ENCODE results near the gene ITGAE.
"Not testable (repeated sequence)": the region's sequence is repeated elsewhere in the genome, so short reads cannot be mapped to it uniquely, and the experiment has no call there.

Gene ITGAE

DNA sequence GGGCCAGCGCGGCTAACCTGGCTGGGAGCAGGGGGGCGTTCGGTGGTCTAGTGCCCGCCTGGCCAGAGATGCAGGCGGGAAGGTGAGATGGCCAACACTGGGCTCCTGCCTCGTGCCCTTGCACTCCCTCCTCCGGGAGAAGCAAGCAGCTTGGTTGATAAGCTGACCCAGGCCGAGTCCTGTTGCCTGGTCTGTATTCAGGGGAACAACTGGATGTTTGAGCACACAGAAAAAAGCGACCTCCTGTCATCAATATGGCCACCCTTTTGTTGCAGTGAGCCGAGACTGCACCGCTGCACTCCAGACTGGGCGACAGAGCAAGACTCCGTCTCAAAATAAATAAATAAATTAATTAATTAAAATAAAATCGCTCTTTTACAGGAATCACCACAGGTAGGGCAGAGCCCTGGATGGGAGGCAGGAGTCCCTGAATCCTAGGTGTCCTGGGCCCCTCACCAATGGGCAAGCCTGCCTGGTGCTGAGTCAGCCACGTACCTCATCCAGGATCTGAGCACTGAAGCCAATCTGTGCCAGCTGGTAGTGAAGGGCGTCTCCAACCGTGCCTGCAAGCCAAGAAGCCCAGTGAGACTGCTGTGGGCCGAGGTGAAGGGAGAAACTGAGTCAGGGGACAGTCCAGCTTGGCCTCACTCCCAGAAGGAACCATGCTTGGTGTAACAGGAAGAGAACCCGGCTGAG lies 45.5 kb downstream of the ITGAE start:
- no peak for DNase-seq

DNA sequence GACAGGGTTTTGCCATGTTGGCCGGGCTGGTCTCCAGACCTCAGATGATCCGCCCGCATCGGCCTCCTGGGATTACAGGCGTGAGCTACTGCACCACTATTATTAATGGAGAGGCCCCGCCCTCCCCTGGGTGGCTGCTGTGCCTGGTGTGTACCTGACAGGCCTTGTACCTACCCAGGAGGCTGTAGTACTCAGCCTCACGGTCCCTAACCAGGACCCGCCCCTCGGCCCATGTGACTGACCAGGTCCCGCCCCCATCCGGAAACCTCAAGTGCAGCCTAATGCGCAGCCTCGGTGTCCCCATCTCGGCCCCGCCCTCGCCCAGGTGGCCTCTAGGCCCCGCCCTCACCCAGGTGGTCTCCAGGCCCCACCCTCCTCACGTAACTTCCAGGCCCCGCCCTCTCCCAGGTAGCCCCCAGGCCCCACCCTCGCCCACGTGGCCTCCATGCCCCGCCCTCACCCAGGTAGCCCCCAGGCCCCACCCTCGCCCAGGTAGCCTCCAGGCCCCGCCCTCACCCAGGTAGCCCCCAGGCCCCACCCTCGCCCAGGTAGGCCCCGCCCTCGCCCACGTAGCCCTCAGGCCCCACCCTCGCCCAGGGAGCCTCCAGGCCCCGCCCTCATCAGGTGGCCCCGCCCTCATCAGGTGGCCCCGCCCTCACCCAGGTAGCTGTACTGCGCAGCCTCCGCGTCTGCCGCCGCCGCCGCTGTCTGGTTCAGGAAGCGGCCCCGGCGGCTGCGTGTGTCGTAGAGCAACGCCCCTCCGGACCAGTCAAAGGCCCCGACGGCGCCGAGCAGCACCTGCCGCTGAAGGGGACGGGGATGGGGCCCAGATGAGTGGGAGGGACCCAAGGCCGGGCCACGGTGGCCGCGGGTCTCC lies 46.3 kb downstream of the ITGAE start:
- DNase-seq: peak; percentile 69

DNA sequence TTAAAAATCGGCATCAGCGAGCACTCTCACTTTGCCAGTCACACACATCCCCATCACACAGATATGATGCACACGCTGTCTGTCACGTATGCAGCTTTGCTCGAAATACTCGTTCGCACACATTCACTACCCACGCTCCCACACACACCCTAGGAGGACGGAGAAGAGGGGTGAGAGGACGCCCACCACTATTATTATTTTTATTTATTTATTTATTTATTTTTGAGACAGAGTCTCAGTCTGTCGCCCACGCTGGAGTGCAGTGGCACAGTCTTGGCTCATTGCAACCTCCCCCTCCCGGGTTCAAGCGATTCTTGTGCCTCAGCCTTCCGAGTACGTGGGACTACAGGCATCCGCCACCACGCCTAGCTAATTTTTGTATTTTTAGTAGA lies 46.9 kb downstream of the ITGAE start:
- no peak for DNase-seq

DNA sequence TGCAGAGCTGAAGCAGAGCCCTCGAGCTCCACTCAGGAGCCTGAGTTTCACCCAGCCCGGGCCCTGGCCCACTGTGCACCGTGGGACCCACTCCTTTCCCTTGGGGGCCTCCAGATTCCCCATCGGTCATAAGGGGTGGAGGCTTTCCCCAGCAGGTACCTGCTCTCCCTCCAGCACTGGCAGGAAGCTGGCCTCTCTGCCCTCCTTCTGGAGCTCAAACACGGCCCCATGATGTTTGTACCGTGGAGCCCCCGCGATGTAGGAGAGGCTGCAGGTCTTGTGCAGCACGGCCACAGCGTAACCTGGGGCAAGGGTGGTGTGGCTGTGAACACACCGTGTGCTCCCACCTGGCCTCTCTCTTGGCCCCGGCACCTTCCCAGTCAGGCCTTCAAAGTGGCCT lies 47.4 kb downstream of the ITGAE start:
- no peak for DNase-seq

DNA sequence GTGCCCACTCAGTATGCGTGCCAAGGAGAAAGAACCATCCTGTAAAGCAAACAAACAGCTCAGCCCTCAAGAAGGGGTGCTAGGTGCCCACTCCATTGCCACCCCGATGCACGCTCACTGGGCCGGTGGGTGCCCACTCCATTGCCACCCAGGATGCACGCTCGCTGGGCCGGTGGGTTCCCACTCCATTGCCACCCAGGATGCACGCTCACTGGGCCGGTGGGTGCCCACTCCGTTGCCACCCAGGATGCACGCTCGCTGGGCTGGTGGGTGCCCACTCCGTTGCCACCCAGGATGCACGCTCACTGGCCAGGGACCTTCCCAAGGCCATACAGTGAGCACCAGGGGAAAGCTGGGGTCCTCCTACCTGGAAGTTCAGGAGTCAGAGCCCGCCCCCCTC lies 49.2 kb downstream of the ITGAE start:
- DNase-seq: no peak

DNA sequence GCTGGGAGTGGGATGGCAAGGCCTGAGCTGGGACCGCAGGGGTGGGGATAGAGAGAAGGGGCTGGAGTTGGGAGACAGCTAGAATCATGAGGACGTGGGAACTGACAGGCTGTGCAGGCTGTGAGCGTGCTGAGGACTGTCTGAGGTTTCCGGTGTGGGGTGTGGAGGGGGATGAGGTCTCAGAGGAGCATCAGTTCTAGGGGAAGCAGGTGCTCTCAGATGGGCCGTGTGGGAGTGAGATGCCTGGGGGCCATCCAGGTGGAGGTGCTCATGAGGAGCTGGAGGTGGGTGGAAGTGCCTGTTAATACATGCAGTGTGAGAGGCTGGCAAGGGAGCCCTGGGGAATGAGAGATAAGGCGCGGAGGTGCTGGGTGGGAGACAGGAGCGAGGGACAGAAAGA lies 50.1 kb downstream of the ITGAE start:
- no peak for DNase-seq

DNA sequence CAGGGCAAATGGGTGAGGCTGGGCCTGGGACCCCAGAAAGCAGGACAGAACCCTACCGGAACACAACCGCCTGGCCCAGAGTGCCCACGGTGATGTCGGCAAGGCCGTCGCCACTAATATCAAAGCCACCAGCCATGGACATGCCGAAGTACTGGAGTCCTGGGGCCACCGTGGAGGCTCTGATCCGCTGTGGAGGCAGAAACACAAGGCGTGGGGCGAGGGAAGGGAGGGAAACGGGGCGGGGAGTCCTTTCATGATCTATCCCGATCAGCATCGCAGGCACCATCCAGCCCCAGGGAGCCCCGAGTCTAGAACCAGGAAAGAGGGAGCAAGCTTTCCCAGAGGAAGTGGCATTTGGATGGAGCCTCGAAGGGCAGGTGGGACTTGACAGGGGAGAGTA lies 50.7 kb downstream of the ITGAE start:
- no peak for DNase-seq

DNA sequence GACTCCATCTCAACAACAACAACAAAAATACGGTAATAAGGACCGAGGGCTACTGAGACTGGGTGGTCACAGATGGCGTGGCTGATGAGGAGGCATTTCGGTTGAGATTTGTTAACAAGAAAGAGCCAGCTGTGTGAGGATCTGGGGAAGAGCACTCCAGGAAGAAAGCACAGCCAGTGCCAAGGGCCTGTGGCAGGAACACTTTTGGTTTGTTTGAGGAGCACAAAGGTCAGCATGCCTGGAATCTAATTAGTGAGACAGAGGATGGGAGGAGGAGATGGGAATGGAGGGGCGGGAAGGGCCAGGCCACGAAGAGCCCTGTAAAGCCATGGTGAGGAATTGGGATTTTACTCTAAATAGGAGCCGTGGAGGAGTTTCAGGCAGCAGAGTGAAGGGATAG lies 52.4 kb downstream of the ITGAE start:
- no peak for DNase-seq

DNA sequence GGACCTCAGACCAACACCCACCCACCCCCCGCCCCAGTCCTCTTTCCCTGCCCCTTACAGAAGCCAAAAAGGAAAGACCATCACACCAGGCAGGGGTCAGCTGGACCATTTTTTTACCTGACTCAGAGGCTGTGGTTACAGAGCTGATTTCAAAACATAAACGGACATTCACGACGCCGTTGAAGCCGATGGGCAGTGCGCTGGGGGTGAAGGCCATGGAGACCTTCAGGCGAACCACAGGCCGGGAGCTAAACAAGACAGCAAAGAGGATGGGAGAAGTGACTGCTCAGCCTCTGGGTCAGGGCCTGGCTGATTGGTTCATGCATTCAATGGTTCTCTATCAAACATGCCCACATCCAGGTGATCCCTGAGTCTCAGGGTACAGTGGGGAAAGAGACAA lies 53.2 kb downstream of the ITGAE start:
- DNase-seq: no peak

DNA sequence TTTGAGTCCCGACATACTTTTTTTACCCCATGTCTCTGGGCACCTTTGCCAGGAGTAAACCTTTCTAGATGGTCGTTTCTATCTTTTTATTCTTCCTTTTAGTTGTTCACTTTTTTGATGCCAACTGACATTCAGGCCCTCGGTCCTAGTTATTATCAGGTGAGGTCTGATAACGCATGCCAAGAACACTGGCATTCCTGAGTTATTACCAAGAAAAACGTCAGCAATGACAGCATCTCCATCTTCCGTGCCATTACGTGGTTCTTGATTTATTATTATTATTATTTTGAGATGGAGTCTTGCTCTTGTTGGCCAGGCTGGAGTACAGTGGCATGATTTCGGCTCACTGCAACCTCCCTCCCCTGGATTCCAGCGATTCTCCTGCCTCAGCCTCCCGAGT lies 55.9 kb downstream of the ITGAE start:
- no peak for DNase-seq

DNA sequence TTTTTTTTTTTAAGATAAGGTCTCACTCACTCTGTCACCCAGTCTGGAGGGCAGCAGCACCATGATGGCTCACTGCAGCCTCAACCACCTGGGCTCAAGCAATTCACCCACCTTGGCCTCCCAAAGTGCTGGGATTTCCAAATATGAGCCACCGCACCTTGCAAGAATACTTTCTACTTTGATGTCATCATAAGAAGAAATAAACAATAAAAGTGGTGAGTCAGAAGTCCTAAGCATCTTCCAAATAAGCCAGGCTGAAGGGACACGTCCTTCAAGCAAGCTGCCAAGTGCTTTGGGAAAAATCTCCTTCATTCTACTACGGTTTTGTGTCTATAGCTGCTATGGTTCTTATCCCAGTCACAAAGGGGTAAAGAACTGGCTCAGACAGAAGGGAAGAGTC lies 57.0 kb downstream of the ITGAE start:
- no peak for DNase-seq

DNA sequence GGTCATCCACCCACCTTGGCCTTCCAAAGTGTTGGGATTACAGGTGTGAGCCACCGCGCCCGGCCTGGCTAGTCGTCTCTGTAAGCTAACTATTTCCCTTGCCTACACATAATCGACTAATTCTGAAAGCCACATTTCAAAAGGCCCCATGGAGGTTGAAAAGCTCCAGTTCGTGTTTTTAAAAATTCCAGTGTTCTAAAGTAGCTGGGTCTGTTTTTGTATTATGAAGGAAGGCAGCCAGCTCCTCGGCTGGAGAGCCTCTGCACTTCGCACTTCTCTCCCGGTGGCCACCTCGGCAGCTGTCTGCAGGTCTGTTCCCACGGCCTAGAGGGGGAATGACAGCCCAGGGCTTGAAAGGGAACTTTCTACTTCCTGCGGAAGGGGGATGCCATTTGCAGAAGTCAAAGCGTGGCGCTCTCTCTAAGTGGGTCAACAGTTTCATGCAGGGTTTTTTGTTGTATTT lies 60.3 kb downstream of the ITGAE start:
- DNase-seq: no peak

DNA sequence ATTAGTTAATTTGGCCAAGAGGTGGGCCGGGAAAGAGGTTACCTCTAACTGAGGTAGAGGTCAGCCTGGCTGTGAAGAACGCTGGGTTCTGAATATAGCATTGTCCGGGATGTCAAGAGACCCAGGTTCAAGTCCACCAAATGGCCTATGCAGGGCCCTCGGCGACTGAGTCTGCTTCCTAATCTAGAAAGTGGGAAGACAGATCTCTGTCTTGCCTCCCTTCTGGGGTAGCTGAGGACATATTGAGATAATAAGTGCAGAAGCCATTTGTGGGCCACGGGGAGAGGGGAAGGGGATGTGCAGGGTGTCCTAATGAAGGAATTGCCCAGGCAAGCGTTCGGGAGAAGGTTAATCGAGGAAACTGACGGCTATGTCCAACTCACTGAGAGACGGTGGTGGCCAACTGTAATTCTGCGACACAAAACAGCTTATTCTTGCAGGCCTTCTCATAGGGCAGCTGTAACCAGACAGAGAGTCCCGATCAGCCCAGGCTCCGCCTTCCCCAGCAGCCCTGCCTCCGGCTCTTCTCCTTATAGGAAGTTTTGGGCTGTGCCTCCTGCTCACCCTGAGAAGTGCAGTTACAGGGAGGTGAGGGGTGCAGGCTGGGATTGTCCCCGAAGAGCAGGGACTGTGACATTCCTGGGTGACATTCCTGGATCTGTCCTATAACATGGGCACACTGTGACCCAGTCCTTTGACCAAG lies 61.4 kb downstream of the ITGAE start:
- DNase-seq: no peak

DNA sequence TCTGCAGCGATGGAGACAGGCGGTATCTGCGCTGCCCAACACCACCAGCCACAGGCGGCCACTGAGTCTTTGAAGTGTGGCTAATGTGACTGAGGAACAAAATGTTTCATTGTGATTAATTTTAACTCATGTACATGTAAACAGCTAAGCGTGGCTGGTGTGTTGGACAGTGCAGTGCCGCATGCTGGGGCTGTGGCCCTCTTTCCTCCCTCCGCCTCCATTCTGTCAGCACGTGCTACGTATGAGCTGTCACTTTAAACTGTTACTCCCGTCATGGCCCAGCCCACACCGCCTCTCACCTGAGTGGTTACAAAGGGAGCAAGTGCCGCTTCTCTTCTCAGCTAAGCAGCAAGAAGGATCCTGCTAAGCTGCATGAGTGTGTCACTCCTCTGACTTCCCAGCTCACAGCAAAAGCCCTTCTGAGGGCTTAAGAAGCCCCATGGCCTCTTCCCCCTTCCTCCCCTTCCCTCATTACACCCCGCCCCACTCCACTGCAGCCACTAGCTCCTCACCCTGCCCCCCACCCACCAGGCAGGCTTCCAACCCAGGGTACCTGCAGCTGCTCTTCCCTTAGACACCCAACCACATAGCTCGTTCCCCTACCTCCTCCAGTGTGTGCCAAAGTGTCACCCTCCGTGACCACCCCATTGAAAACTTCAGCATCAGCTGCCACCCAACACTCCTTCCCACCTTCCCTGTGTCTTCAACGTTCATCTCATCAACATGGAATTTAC lies 62.3 kb downstream of the ITGAE start:
- DNase-seq: peak; percentile 47

DNA sequence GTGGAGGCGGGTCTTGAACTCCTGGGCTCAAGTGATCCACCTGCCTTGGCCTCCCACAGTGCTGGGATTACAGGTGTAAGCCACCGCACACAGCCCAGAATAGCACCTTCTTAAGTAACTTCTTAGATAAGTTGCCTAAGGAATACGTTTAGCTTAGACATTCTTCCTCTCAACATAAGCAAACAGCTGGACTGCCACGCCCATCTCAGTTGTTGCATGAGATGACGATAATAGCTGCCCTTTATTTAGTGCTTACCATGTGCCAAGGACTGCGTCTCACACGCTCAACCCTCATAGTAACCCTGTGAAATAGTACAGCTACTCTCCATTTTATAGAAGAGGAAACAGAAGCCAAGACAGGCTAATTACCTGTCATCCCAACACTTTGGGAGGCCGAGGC lies 65.5 kb downstream of the ITGAE start:
- DNase-seq: no peak

DNA sequence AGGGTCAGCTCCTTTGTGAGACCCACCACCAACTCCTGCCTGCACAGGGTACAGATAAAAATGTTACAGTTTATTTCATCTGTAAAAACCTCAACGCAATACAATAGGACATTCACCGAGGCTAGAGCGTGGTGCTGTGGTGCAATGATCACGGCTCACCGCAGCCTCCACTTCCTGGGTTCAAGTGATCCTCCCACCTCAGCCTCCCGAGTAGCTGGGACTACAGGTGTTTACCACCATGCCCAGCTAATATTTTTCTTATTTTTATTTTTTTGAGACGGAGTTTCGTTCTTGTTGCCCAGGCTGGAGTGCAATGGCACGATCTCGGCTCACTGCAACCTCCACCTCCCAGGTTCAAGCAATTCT lies 66.1 kb downstream of the ITGAE start:
- DNase-seq: not testable (repeated sequence)

DNA sequence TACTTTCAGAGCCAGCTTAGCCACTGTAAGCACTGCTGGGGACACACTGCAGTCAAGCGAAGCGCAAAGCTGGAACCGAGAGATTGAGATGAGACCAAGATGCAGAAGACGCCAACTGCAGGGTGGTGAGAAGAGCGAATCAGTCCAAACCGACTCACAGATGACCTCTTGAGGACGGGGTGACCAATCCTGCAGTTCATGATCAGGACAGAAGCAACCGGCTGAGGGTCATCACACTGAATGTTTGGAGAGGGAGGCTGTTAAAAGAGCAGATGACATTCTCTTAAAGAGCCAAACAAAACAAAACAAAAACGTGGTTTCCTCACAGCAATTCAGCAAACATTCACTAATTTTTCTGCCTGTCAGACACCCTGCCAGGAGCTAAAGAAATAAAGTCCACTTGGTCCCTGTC lies 68.8 kb downstream of the ITGAE start:
- DNase-seq: no peak

DNA sequence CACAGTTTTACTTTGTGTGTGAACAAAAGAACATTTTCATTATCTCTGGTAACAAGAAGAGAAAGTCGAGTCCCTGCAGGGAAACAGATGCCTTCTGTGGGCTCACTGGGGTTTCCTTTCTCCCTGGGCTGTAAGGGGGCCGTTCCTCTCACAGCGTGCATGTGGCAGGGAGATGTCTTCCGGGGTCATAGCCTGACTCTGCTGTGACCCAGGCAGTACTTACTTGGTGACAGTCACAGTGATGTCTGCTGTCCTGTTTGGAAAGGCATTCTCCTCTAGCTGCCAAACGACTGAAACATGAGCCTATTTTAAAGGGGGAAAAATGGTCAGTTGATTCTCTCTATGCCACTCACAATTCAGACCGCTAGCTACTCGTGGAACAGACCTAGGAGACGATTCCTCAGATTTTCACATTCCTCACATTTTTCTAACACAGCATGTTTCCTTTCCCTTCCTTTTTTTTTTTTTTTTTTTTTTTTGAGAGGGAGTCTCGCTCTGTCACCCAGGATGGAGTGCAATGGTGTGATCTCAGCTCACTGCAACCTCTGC lies 70.0 kb downstream of the ITGAE start:
- DNase-seq: no peak

DNA sequence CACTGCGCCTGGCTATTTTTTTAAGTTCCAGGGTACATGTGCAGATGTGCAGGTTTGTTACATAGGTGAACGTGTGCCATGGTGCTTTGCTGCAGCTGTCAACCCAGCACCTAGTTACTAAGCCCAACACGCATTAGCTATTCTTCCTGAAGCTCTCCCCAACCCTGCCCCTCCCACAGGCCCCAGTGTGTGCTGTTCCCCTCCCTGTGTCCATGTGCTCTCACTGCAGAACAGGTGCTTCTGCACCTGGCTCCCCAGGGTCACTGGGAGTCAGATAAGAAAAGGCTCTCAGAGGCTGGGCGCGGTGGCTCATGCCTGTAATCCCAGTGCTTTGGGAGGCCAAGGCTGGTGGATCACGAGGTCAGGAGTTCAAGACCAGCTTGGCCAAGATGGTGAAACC lies 71.1 kb downstream of the ITGAE start:
- no peak for DNase-seq

DNA sequence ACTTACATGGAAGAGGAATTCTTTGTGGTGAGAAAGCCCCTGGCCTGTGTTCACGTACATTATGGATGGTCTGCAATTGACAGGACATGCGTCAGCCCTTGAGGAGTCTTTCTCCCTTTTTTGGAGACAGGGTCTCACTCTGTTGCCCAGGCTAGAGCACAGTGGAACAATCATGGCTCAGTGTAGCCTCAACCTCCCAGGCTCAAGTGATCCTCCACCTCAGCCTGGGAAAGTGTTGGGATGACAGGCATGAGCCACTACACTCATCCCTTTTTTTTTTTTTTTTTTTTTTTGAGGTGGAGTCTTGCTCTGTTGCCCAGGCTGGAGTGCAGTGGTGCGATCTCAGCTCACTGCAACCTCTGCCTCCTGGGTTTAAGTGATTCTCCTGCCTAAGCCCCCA lies 72.9 kb downstream of the ITGAE start:
- not testable (repeated sequence) for DNase-seq

DNA sequence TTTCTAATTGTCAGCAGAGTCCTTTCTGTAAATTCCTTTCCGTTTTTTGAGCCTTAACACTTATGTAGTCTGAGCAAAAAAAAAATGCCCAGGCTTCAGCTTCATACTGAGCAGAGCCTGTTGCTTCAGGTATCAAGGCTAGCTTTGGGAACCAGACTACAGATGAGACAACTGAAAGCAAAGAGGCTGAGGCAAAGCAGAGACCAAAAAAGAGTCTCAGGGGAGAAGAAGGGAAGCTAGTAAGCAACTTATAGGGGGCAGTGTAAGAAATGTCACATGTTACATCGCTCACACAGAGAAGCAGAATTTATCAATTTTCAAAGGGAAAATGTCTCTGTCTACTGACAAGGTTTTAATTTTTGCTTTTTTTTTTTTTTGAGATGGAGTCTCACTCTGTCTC lies 73.9 kb downstream of the ITGAE start:
- DNase-seq: no peak

DNA sequence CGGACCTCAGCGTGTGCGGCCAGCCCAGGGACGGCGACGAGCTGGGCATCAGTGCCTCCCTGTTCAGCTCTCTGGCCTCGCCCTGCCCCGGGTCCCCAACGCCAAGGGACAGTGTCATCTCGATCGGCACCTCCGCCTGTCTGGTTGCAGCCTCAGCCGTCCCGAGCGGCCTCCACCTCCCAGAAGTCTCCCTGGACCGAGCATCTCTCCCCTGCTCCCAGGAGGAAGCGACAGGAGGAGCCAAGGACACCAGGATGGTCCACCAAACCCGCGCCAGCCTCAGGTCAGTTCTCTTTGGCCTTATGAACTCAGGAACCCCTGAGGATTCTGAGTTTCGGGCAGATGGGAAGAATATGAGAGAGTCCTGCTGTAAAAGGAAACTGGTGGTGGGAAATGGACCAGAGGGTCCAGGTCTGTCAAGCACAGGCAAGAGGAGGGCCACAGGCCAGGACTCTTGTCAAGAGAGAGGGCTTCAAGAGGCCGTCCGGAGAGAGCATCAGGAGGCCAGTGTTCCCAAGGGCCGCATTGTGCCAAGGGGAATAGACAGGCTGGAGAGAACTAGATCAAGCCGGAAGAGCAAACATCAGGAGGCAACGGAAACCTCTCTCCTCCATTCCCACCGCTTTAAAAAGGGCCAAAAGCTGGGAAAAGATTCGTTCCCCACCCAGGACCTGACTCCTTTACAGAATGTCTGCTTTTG lies 76.5 kb downstream of the ITGAE start:
- DNase-seq: no peak

Data from eye (tissue), 1 donor.